VCaP (cell line): ENCODE measurements around the gene APOM.

Experiments used
- H3K27ac ChIP-seq: fragments of 450-650 bp; 2 replicates; pipeline ENCODE4 v1.5.1; 2017
- TF ChIP-seq, protein P1 (sequence below): fragments of 450-650 bp; conservative IDR thresholded peaks from 2 replicates; pipeline ENCODE4 v1.5.1; 2017; ENCODE audit warnings: mild to moderate bottlenecking, moderate library complexity

APOM gene

DNA sequence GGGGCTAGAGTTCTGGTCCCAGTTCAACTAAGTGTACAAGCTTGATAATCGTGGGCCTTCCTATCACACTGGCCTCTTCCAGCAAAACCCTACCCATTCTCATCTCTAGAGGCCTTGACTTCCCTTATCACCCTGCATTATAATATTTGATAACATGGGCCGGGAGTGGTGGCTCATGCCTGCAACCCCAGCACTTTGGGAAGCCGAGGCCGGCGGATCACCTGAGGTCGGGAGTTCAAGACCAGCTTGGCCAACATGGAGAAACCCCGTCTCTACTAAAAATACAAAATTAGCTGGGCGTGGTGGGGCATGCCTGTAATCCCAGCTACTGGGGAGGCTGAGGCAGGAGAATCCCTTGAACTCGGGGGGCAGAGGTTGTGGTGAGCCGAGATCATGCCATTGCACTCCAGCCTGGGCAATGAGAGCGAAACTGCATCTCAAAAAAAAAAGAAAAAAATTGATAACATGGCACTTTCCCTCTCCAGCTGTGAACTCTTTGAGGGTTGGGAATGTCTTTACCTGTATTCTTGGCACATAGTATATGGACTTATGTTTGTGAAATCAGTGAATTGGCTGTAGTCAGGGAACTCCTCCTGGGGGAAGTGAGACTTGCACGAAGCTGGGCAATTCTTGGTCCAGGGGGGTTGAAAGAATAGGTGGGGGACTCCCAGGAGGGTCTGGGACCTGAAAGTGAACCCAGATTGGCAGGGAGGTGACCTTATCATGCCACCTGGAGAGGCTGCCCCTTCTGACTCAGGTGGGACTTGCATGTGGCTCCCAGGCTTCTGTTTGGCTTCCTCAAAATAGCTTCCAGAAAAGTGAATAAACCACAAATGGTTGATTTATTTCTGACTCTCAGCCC is 5.8 kb downstream of the APOM start:
- H3K27ac ChIP-seq = peak overlapping the region; percentile 91
- TF ChIP-seq, protein P1, sequence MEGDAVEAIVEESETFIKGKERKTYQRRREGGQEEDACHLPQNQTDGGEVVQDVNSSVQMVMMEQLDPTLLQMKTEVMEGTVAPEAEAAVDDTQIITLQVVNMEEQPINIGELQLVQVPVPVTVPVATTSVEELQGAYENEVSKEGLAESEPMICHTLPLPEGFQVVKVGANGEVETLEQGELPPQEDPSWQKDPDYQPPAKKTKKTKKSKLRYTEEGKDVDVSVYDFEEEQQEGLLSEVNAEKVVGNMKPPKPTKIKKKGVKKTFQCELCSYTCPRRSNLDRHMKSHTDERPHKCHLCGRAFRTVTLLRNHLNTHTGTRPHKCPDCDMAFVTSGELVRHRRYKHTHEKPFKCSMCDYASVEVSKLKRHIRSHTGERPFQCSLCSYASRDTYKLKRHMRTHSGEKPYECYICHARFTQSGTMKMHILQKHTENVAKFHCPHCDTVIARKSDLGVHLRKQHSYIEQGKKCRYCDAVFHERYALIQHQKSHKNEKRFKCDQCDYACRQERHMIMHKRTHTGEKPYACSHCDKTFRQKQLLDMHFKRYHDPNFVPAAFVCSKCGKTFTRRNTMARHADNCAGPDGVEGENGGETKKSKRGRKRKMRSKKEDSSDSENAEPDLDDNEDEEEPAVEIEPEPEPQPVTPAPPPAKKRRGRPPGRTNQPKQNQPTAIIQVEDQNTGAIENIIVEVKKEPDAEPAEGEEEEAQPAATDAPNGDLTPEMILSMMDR = no peak

DNA sequence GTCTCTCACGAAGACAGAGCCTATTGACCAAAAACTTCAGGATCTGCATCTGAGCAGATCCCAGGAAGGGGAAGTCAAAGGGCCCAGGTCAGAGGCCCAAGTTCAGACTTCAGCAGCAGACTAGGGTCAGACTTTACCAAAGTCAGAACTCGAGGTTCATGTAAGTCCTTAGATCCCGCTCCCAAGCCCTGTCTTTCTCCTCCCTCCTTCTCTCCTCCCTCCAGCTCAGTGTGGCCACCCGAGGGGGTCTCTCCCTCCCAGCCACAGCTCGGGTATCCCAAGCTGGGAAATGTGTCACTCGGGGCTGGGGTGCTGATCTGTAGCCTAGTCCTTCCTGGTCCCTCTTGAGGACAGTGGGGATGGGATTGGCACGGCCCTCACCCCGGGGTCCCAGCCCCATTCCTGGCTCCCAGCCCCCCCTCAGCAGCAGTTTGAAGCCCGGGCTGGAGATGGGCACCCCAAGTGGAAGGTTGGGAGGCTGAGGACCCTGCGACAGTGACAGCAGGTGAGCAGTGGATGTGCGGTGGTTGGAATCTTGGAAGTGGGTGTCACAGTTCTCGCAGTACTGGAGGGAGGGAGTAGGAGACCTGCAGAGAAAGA is 6.5 kb downstream of the APOM start:
- TF ChIP-seq, protein P1 = no peak
- H3K27ac ChIP-seq = peak overlapping the region; percentile 91; the same call in 1 of the 2 replicates

DNA sequence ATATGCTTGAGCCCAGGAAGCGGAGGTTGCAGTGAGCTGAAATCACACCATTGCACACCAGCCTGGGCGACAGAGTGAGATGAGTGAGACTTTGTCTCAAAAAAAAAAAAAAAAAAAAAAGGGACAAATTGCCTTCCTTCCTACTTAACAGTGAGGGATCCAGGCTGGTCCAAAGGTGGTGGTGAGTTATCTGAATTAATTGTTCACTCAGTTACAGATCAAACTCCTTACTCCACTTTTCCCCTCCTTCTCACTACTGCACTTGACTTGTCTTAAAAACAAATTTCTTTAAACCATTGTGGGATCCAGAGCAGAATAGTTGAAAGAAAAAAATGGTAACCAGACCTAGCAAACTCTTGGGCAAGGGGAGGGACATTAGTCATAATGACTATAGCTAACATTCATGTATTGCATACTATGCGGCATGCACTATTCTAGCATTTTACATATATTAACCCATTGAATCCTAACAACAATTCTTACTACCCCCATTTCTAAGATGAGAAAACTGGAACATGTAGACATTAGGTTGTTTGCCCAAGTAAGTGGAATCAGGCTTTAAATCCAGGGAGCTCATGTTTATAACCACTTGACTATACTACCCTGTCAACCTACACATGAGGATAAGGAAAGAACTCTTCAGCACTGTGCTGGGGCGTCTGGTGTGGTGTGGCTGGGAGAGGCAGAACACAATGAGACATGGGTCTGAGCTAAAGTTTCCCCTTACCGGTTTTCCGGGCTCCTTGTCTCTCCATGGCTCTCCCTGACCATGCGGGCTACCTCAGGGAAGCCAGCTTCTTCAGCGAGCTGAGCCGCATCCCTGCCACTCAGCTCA is 7.6 kb downstream of the APOM start:
- peak overlapping the region; percentile 91 for H3K27ac ChIP-seq
- TF ChIP-seq, protein P1 = no peak

DNA sequence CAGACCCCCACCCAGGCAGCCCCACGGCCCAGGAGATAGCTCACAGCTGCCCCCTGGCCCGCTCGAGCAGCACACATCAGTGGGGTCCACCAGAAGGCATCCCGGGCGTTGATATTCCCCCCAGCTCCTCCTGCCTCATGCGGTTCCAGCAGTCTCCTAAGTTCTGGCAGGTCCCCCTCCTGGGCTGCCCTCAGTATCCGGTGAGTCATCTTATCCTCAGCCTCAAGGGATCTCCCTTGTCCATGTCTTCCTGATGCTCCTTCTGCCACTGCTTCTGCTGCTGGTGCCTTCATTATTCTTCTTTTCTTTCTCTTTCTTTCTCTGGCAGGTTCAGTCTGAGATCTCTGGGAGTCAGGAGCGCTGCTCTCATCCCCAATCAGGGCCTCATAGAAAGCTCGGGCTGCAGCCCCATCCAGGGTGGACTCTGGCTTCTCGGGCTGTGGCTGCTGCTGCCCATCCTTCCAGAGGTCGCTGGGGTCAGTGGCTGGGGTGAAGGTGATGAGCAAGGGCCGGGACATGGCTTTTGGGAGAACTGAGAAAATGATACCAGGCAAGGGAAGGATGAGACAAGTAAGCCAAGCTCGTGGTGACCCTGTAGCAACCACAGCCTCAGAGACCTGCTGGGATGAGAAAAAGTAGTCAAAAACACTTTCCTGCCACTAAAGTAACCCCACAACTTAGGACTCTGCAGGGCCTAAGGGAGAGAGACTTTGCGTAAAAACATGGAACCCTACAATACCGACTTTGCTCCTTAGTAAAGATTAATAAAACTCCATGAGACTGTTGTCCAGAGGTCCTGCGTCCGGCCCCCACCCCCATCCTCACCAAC is 8.5 kb downstream of the APOM start:
- TF ChIP-seq, protein P1 = no peak
- H3K27ac ChIP-seq = peak overlapping the region; percentile 91

DNA sequence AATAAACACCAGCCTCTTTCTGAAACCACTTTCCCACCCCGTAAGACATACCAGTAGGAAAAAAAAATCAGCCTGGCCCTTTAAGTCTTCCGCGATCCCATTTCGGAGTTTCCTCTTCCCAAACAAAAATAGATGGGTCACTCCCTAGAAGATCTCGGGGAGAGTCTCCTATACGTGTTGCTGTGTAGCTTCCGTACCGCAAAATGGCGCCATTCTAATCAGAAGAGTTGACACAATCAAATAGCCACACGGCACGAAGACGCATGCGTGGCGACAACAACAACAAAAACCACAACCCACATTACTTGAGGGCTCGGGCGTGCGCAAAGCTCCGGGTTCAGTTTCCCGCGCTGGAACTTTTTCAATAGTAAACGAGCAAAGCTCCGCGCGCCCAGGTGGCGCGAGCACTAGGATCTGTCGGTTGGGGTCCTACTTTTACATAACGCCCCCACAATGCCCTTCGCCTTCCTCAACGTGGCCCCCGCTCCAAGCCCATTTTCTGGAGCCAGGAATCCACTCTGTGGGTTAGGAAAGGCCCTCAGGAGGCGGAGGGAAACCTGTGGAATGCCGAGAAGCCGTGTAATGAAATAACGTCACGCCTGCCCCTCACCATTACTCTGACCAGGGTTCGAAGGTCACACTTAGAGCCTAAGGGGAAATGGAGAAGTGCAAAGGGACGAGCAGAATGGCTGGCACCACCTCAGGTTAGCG is 9.3 kb downstream of the APOM start, which contains the start of gene GPANK1:
TSS of gene GPANK1 (minus strand) at position 208 of the 711 bp plus-strand sequence. CDS start 519 bp downstream, outside the sequence.
- TF ChIP-seq, protein P1 = no peak
- peak within 1 kb of the TSS; percentile 91 for H3K27ac ChIP-seq

DNA sequence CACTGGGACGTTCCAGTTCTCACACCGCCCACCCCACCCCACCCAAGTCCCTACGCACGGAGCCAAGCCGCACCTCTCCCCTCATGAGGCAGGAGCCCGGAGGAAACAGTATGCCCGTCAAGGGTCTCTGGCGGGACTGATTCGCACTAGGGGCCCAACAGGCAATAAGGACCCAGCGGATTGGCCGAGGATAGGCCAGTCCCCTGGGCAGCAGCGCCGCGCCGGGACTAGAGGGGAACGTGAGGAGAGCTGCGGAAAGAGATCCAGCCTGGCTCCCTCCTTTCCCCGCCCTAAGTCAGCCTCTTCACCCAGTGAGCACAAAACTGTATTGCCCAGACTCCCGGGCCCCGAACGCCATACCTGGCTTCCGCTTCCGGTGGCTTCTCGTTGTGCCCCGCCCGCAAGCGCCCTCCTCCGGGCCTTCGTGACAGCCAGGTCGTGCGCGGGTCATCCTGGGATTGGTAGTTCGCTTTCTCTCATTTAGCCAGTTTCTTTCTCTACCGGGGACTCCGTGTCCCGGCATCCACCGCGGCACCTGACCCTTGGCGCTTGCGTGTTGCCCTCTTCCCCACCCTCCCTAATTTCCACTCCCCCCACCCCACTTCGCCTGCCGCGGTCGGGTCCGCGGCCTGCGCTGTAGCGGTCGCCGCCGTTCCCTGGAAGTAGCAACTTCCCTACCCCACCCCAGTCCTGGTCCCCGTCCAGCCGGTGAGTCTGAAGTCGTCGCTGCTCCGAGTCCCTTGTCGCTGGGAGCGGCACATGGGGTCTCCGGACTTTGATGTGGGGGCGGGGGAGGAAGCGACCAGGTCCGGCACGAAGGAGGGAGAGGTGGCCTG is 10.0 kb downstream of the APOM start, which contains the start of gene CSNK2B:
TSS of gene CSNK2B (plus strand) at position 580 of the 836 bp plus-strand sequence. CDS start 752 bp downstream, outside the sequence.
- H3K27ac ChIP-seq = peak within 1 kb of the TSS; percentile 91

More for the DNA sequence above, 10.0 kb downstream of the APOM start, which contains the start of gene CSNK2B:
- TF ChIP-seq, protein P1 = no peak
